BLaER1 (cell line): ENCODE data around the gene SLC35D3.
"Not testable (repeated sequence)": the region's sequence is repeated elsewhere in the genome, so short reads cannot be mapped to it uniquely, and the experiment has no call there.

ENCODE experiments used
- H3K27ac ChIP-seq: shearing (Covaris generic); formaldehyde crosslinking; 2 replicates; pipeline ENCODE4 v1.8.1; 2022
- H3K27me3 ChIP-seq: shearing (Covaris generic); formaldehyde crosslinking; 2 replicates; pipeline ENCODE4 v1.8.1; 2022
- H3K36me3 ChIP-seq: shearing (Covaris generic); formaldehyde crosslinking; 2 replicates; pipeline ENCODE4 v1.8.1; 2022
- H3K4me1 ChIP-seq: shearing (Covaris generic); formaldehyde crosslinking; 2 replicates; pipeline ENCODE4 v1.8.1; 2022
- H3K4me2 ChIP-seq: shearing (Covaris generic); formaldehyde crosslinking; 2 replicates; pipeline ENCODE4 v1.8.1; 2022
- H3K4me3 ChIP-seq: shearing (Covaris generic); formaldehyde crosslinking; 2 replicates; pipeline ENCODE4 v1.8.1; 2022
- H3K9ac ChIP-seq: shearing (Covaris generic); formaldehyde crosslinking; 2 replicates; pipeline ENCODE4 v1.8.1; 2022
- H3K9me3 ChIP-seq: shearing (Covaris generic); formaldehyde crosslinking; 2 replicates; pipeline ENCODE4 v1.8.1; 2022
- H4K20me1 ChIP-seq: shearing (Covaris generic); formaldehyde crosslinking; 2 replicates; pipeline ENCODE4 v1.8.1; 2022
- Cebpa-rat ChIP-seq: shearing (Covaris generic); IDR thresholded peaks from 2 replicates; pipeline ENCODE4 v1.8.1; 2022

SLC35D3 gene

GRCh38 chr6:136962661-136963060 lies 40.6 kb downstream of the SLC35D3 start:
- peaks cover 46% of the 10 kb centered on the region for H3K4me1 ChIP-seq
- no peak overlapping the region for H3K4me3 ChIP-seq
- H3K27ac ChIP-seq, result peak overlapping the region; percentile 27; the same call in 1 of the 2 replicates
- no peaks in the 10 kb centered on the region for H4K20me1 ChIP-seq
- no peak overlapping the region; the same call in 1 of the 2 replicates for H3K9ac ChIP-seq
- H3K27me3 ChIP-seq, result no peaks in the 10 kb centered on the region
- no peaks in the 10 kb centered on the region for H3K9me3 ChIP-seq
- no peak for TF ChIP-seq Cebpa-rat
- peak overlapping the region; percentile 50 for H3K4me2 ChIP-seq
- no peaks in the 10 kb centered on the region for H3K36me3 ChIP-seq

GRCh38 chr6:136963259-136963658 lies 41.2 kb downstream of the SLC35D3 start:
- Histone ChIP-seq H3K4me2 (peak overlapping the region; percentile 50), H3K4me1 (peaks cover 42% of the 10 kb centered on the region), H3K9ac (no peak overlapping the region), H3K4me3 (no peak overlapping the region), H3K36me3 (no peaks in the 10 kb centered on the region), H3K9me3 (no peaks in the 10 kb centered on the region), H3K27me3 (no peaks in the 10 kb centered on the region), H4K20me1 (no peaks in the 10 kb centered on the region), H3K27ac (no peak overlapping the region)
- TF ChIP-seq Cebpa-rat, result no peak

- no peak overlapping the region for H3K4me3 ChIP-seq
- H3K36me3 ChIP-seq, result no peaks in the 10 kb centered on the region
- H3K9ac ChIP-seq, result no peak overlapping the region
- H3K27me3 ChIP-seq, result no peaks in the 10 kb centered on the region
- H3K4me1 ChIP-seq, result peaks cover 30% of the 10 kb centered on the region
- H4K20me1 ChIP-seq, result no peaks in the 10 kb centered on the region
- no peaks in the 10 kb centered on the region for H3K9me3 ChIP-seq
- H3K27ac ChIP-seq, result no peak overlapping the region
- no peak overlapping the region for H3K4me2 ChIP-seq
- no peak for TF ChIP-seq Cebpa-rat
These were observed 42.3 kb downstream of the SLC35D3 start for GRCh38 chr6:136964398-136964797.

GRCh38 chr6:136967876-136968752 lies 46.0 kb downstream of the SLC35D3 start:
- TF ChIP-seq Cebpa-rat, result no peak
- Histone ChIP-seq H3K4me2 (no peak overlapping the region), H3K9me3 (no peaks in the 10 kb centered on the region), H3K4me3 (no peak overlapping the region), H3K4me1 (peaks cover 16% of the 10 kb centered on the region), H3K27ac (no peak overlapping the region), H3K9ac (no peak overlapping the region), H4K20me1 (no peaks in the 10 kb centered on the region), H3K27me3 (no peaks in the 10 kb centered on the region), H3K36me3 (no peaks in the 10 kb centered on the region)

- Histone ChIP-seq H3K9ac (no peak overlapping the region), H3K9me3 (no peaks in the 10 kb centered on the region), H3K4me1 (peaks cover 12% of the 10 kb centered on the region), H3K4me2 (no peak overlapping the region), H3K27me3 (no peaks in the 10 kb centered on the region), H3K4me3 (no peak overlapping the region), H3K27ac (no peak overlapping the region), H3K36me3 (no peaks in the 10 kb centered on the region), H4K20me1 (no peaks in the 10 kb centered on the region)
- no peak for TF ChIP-seq Cebpa-rat
These were observed 46.7 kb downstream of the SLC35D3 start for GRCh38 chr6:136968837-136969236.

- no peaks in the 10 kb centered on the region for H3K36me3 ChIP-seq
- H3K9me3 ChIP-seq, result no peaks in the 10 kb centered on the region
- no peaks in the 10 kb centered on the region for H3K27me3 ChIP-seq
- no peak overlapping the region for H3K4me3 ChIP-seq
- no peak overlapping the region for H3K4me2 ChIP-seq
- H3K27ac ChIP-seq, result no peak overlapping the region
- H3K9ac ChIP-seq, result no peak overlapping the region
- H3K4me1 ChIP-seq, result peaks cover 9% of the 10 kb centered on the region
- TF ChIP-seq Cebpa-rat, result no peak
- H4K20me1 ChIP-seq, result no peaks in the 10 kb centered on the region
These were observed 47.3 kb downstream of the SLC35D3 start for GRCh38 chr6:136969433-136969832.

GRCh38 chr6:136969930-136970329 lies 47.8 kb downstream of the SLC35D3 start:
- Histone ChIP-seq H3K4me1 (peaks cover 6% of the 10 kb centered on the region), H3K9ac (no peak overlapping the region), H3K36me3 (no peaks in the 10 kb centered on the region), H3K4me2 (no peak overlapping the region), H3K9me3 (no peaks in the 10 kb centered on the region), H3K27ac (no peak overlapping the region), H3K27me3 (no peaks in the 10 kb centered on the region), H3K4me3 (no peak overlapping the region), H4K20me1 (no peaks in the 10 kb centered on the region)
- no peak for TF ChIP-seq Cebpa-rat

GRCh38 chr6:136971609-136972008 lies 49.5 kb downstream of the SLC35D3 start:
- no peaks in the 10 kb centered on the region for H3K9me3 ChIP-seq
- no peak for TF ChIP-seq Cebpa-rat
- H3K27ac ChIP-seq, result no peak overlapping the region
- no peaks in the 10 kb centered on the region for H4K20me1 ChIP-seq
- H3K4me1 ChIP-seq, result peaks cover 1% of the 10 kb centered on the region; the same call in 1 of the 2 replicates
- H3K4me2 ChIP-seq, result no peak overlapping the region
- H3K4me3 ChIP-seq, result no peak overlapping the region
- no peaks in the 10 kb centered on the region for H3K27me3 ChIP-seq
- H3K9ac ChIP-seq, result no peak overlapping the region
- no peaks in the 10 kb centered on the region for H3K36me3 ChIP-seq

- not testable (repeated sequence) for H3K9ac ChIP-seq, H3K4me2 ChIP-seq, H4K20me1 ChIP-seq, H3K4me3 ChIP-seq, H3K9me3 ChIP-seq, H3K27ac ChIP-seq, H3K27me3 ChIP-seq, H3K36me3 ChIP-seq, H3K4me1 ChIP-seq
These were observed 51.7 kb downstream of the SLC35D3 start for GRCh38 chr6:136973781-136974180.
